Measurements from ENCODE around the gene TDRD3.

TDRD3 gene

GRCh38 chr13:60509601-60510386 lies 112.8 kb downstream of the TDRD3 start:
- Mint-ChIP-seq H3K27me3 (ENCODE audit: low read depth) (no peaks in the 10 kb centered on the region), H3K27ac (no peak overlapping the region), H3K36me3 (ENCODE audit: low read depth) (peaks cover 77% of the 10 kb centered on the region), H3K4me1 (no peaks in the 10 kb centered on the region), H3K4me3 (no peak overlapping the region), H3K9me3 (peaks cover 25% of the 10 kb centered on the region)
- no peak for TF ChIP-seq CTCF (IDR thresholded peaks at IDR 0.05; ENCODE audit: unreplicated experiment in 3 of 3)

- H3K4me3 Mint-ChIP-seq = no peak overlapping the region
- no peak for TF ChIP-seq CTCF (IDR thresholded peaks at IDR 0.05; ENCODE audit: unreplicated experiment in 3 of 3)
- H3K4me1 Mint-ChIP-seq = no peaks in the 10 kb centered on the region
- H3K9me3 Mint-ChIP-seq = peaks cover 17% of the 10 kb centered on the region
- peaks cover 74% of the 10 kb centered on the region for H3K36me3 Mint-ChIP-seq (ENCODE audit: low read depth)
- no peak overlapping the region for H3K27ac Mint-ChIP-seq
- H3K27me3 Mint-ChIP-seq (ENCODE audit: low read depth) = no peaks in the 10 kb centered on the region
Measured at GRCh38 chr13:60511637-60512036, 114.6 kb downstream of the TDRD3 start.

GRCh38 chr13:60514891-60515290 lies 117.9 kb downstream of the TDRD3 start:
- H3K27ac Mint-ChIP-seq = no peak overlapping the region
- no peaks in the 10 kb centered on the region for H3K4me1 Mint-ChIP-seq
- H3K9me3 Mint-ChIP-seq = peaks cover 13% of the 10 kb centered on the region
- H3K36me3 Mint-ChIP-seq (ENCODE audit: low read depth) = peaks cover 54% of the 10 kb centered on the region
- no peak overlapping the region for H3K4me3 Mint-ChIP-seq
- TF ChIP-seq CTCF (IDR thresholded peaks at IDR 0.05; ENCODE audit: unreplicated experiment in 3 of 3) = no peak
- H3K27me3 Mint-ChIP-seq (ENCODE audit: low read depth) = no peaks in the 10 kb centered on the region

- Mint-ChIP-seq H3K9me3 (no peaks in the 10 kb centered on the region), H3K27me3 (ENCODE audit: low read depth) (no peaks in the 10 kb centered on the region), H3K4me3 (no peak overlapping the region), H3K4me1 (no peaks in the 10 kb centered on the region), H3K36me3 (ENCODE audit: low read depth) (peaks cover 19% of the 10 kb centered on the region), H3K27ac (no peak overlapping the region)
- TF ChIP-seq CTCF (IDR thresholded peaks at IDR 0.05; ENCODE audit: unreplicated experiment in 3 of 3) = no peak
Measured at GRCh38 chr13:60519496-60519895, 122.5 kb downstream of the TDRD3 start.

- peaks cover 9% of the 10 kb centered on the region for H3K36me3 Mint-ChIP-seq (ENCODE audit: low read depth)
- H3K4me1 Mint-ChIP-seq = no peaks in the 10 kb centered on the region
- H3K4me3 Mint-ChIP-seq = no peak overlapping the region
- no peaks in the 10 kb centered on the region for H3K27me3 Mint-ChIP-seq (ENCODE audit: low read depth)
- H3K9me3 Mint-ChIP-seq = no peaks in the 10 kb centered on the region
- H3K27ac Mint-ChIP-seq = no peak overlapping the region
- TF ChIP-seq CTCF (IDR thresholded peaks at IDR 0.05; ENCODE audit: unreplicated experiment in 3 of 3) = no peak
Measured at GRCh38 chr13:60520902-60521569, 124.0 kb downstream of the TDRD3 start.
